GM19025 (cell line): ENCODE measurements around the gene DHPS.
"Not testable (repeated sequence)": the region's sequence is repeated elsewhere in the genome, so short reads cannot be mapped to it uniquely, and the experiment has no call there.

Experiments used
- ATAC-seq: cut with Tn5 transposase; IDR thresholded peaks from one replicate; pipeline ENCODE4 v1.9.1; 2021; ENCODE audit warnings: mild to moderate bottlenecking, low read depth, moderate library complexity; ENCODE audit not compliant: unreplicated experiment

The DHPS gene

GRCh38 chr19:12647490-12648071 is 34.1 kb downstream of the DHPS start:
- ATAC-seq = no peak

DNA sequence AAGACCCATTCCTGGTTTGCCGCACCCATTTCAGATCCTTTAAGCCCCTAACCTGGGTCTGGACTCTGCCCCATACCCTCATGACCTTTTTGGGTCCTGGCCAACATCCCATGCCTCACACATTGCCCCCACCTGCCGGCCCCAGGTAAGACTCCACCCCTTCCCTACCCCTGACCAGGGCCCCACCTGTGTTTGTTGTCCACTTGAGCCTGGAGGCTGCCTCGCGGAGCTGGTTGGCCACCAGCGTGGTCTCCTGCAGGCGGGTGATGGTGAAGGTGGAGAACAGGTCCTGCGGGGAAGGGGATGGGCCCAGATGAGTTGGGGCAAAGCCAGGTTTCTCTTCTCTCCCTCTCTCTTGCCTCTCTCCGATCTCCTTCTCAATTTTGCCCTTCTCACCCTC is 34.6 kb downstream of the DHPS start:
- no peak for ATAC-seq

GRCh38 chr19:12646551-12646950 is 35.1 kb downstream of the DHPS start:
- ATAC-seq = no peak

- not testable (repeated sequence) for ATAC-seq
Measured at GRCh38 chr19:12643716-12644115, 38.0 kb downstream of the DHPS start.

DNA sequence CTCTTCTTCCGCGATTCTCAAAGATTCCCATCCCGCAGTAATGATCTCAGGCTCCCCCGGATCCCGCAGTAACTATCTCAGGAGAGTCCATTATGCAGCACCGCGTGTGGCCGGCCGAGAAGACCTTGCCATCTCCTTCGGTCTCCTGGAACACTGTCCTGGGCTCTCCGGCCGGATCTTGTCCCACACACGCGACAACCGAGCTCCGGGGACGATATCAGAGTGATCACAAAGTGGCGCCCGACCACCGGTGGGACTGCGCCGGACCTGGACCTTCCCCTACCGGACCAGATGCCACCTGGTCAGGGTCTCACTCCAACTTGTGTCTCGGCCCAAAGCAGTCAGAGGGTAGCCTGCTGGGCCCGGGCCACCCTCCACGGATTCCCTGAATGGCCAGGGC is 39.2 kb downstream of the DHPS start:
- ATAC-seq = no peak

DNA sequence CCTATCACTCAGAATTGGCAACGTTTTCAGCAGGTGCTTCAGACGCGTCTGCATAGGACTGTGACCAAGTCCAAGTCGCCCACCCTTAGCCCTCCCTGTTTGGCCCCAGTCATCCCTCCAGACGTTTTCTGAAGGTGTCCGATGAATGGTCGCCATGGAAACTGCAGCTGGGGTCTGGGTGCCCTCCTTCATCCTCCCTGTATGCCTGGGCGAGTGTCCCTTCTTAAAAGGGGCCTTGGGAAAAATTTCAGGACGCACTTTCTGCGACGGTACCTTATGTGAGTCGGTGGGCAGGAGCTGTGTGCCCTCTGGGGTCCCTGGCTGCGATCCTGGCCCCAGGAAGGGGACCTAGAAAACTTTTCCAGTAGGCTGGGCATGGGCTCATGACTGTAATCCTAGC is 40.2 kb downstream of the DHPS start:
- no peak for ATAC-seq

DNA sequence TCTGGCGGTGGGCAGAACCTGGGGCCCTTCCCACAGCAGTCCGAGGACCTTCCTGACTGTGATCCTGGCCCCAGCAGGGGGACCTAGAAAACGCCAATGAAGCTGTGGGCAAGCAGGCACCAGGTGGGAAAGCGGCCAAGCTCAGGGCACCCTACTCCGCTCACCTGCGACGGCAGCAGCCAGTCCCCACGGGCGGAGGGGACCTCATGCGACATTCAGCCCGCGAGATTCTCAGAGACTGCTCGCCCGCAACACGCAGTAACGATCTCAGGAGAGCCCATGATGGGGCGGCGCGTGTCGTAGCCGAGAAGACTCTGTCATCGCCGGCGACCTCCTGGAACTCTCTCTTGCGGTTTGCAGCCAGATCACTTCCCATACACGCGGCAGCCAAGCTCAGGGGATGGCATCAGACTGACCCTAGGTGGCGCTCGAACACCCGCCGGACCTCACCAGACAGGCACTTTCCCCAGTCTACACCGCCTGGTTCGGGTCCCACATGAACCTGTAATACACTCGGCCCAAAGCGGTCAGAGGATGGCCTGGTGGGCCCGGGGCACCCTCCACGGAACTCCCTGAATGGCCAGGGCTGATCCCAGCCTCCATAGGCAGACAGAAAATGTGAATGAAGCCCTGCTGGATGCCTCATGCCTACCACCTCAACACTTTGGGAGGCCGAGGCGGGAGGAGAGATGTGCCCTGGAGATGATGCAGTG is 41.6 kb downstream of the DHPS start:
- ATAC-seq = peak; percentile 43

DNA sequence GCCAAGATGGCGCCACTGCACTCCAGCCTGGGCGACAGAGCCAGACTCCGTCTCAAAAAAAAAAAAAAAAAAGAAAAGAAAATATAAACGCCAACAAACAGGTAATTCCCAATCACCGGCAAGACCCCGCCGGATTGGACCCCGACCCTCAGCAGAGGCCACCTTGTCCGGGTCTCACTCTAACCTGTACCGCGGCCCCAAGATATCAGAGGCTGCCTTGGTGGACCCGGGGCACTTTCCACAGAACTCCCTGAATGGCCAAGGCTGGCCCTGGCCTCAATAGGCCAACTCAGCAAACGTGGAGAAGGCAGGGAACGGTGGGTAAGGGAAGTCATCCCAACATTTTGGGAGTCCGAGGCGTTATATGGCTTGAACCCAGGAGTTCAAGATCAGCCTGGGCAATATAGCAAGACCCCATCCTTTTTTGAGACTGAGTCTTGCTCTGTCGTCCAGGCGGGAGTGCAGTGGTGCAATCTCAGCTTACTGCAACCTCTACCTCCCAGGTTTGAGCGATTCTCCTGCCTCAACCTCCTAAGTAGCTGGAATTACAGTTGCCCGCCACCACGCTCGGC is 43.0 kb downstream of the DHPS start:
- ATAC-seq = no peak

GRCh38 chr19:12636631-12637030 is 45.0 kb downstream of the DHPS start:
- ATAC-seq = no peak

- no peak for ATAC-seq
Measured at GRCh38 chr19:12629215-12629614, 52.5 kb downstream of the DHPS start.

- ATAC-seq = no peak
Measured at GRCh38 chr19:12628040-12629022, 53.3 kb downstream of the DHPS start.

- ATAC-seq = no peak
Measured at GRCh38 chr19:12626958-12627357, 54.7 kb downstream of the DHPS start.
